D721Med (cell line): Measurements from ENCODE around the gene ATP6AP1.
A peak's percentile ranks its signal among the peaks of the same experiment; 100 is the strongest.

ENCODE experiments used
- DNase-seq: peaks from one replicate; pipeline ENCODE4 v3.0.0; 2011; ENCODE audit warnings: low spot score; ENCODE audit not compliant: insufficient read length
- FAIRE-seq: peaks from 2 replicates; lab custom pipeline; 2011; peaks lifted over from hg19 to GRCh38; lab: Jason Lieb, UNC
- CTCF ChIP-seq: IDR thresholded peaks from 2 replicates; pipeline ENCODE4 v1.5.1; 2012; ENCODE audit warnings: mild to moderate bottlenecking, control low read depth; ENCODE audit not compliant: insufficient read depth; ENCODE audit errors: missing control alignments

The ATP6AP1 gene

GRCh38 chrX:154411981-154412340 is 16.5 kb upstream of the ATP6AP1 start:
- FAIRE-seq (no peak), DNase-seq (peak; percentile 41)
- no peak for TF ChIP-seq CTCF

GRCh38 chrX:154412468-154412867 is 16.0 kb upstream of the ATP6AP1 start:
- DNase-seq, result no peak
- no peak for TF ChIP-seq CTCF
- FAIRE-seq, result no peak

- TF ChIP-seq CTCF, result no peak
- FAIRE-seq (no peak), DNase-seq (no peak)
Observed at GRCh38 chrX:154413142-154413541, 15.3 kb upstream of the ATP6AP1 start.

GRCh38 chrX:154417157-154417556 is 11.3 kb upstream of the ATP6AP1 start:
- DNase-seq (no peak), FAIRE-seq (no peak)
- TF ChIP-seq CTCF, result no peak

GRCh38 chrX:154419189-154419588 is 9.3 kb upstream of the ATP6AP1 start:
- DNase-seq (no peak), FAIRE-seq (no peak)
- TF ChIP-seq CTCF, result no peak

GRCh38 chrX:154419688-154420401 is 8.6 kb upstream of the ATP6AP1 start:
- DNase-seq, result no peak
- TF ChIP-seq CTCF, result no peak
- FAIRE-seq, result no peak

- DNase-seq (no peak), FAIRE-seq (no peak)
- no peak for TF ChIP-seq CTCF
Observed at GRCh38 chrX:154420402-154420756, 8.1 kb upstream of the ATP6AP1 start.
